IMR-90 (cell line): ENCODE measurements around the gene CCL2.

Source experiments
- BHLHE40 ChIP-seq: fragments of 150-350 bp; IDR thresholded peaks from 2 replicates; pipeline ENCODE4 v1.6.1; 2016; ENCODE audit warnings: mild to moderate bottlenecking, low read depth, low read length
- CEBPB ChIP-seq: IDR thresholded peaks from 2 replicates; pipeline ENCODE4 v1.6.1; 2012; ENCODE audit warnings: low read depth, low read length, improper control_type of control experiment
- CHD1 ChIP-seq: IDR thresholded peaks from 2 replicates; pipeline ENCODE4 v1.6.1; 2012; ENCODE audit warnings: low read depth, low read length, improper control_type of control experiment
- CTCF ChIP-seq: conservative IDR thresholded peaks from 2 replicates; pipeline ENCODE4 v1.5.1; 2012; ENCODE audit warnings: mild to moderate bottlenecking, low read depth, low read length, improper control_type of control experiment
- ELK1 ChIP-seq: fragments of 150-350 bp; IDR thresholded peaks from 2 replicates; pipeline ENCODE4 v1.6.1; 2016; ENCODE audit warnings: low read depth, mild to moderate bottlenecking, low read length, moderate library complexity, borderline replicate concordance
- MXI1 ChIP-seq: IDR thresholded peaks from 2 replicates; pipeline ENCODE4 v1.6.1; 2012; ENCODE audit warnings: low read depth, mild to moderate bottlenecking, low read length, moderate library complexity, borderline replicate concordance
- POLR2A ChIP-seq: IDR thresholded peaks from 2 replicates; pipeline ENCODE4 v1.6.1; 2012; ENCODE audit warnings: mild to moderate bottlenecking, low read depth, low read length
- RCOR1 ChIP-seq: IDR thresholded peaks from 2 replicates; pipeline ENCODE4 v1.6.1; 2012; ENCODE audit warnings: mild to moderate bottlenecking, low read length, improper control_type of control experiment; ENCODE audit not compliant: insufficient replicate concordance
- RFX5 ChIP-seq: IDR thresholded peaks from 2 replicates; pipeline ENCODE4 v1.8.0; 2012; ENCODE audit warnings: low read depth, mild to moderate bottlenecking, low read length, moderate library complexity
- SMC3 ChIP-seq: fragments of 150-350 bp; IDR thresholded peaks from 2 replicates; pipeline ENCODE4 v1.6.1; 2016; ENCODE audit warnings: low read depth, mild to moderate bottlenecking, antibody characterized with exemption, low read length, moderate library complexity
- USF2 ChIP-seq: fragments of 150-350 bp; IDR thresholded peaks from 2 replicates; pipeline ENCODE4 v1.6.1; 2017; ENCODE audit warnings: mild to moderate bottlenecking, antibody characterized with exemption, low read length, low read depth

- TF ChIP-seq CTCF (peak; percentile 81), RFX5 (no peak), SMC3 (peak; percentile 85), CEBPB (no peak), POLR2A (no peak), ELK1 (no peak), BHLHE40 (no peak), RCOR1 (no peak), MXI1 (no peak), CHD1 (no peak), USF2 (no peak)
Measured at GRCh38 chr17:34306466-34306865, 51.4 kb downstream of the CCL2 start.
